Ramos (cell line): ENCODE data around the gene KRT4.
"Not testable (repeated sequence)": the region's sequence is repeated elsewhere in the genome, so short reads cannot be mapped to it uniquely, and the experiment has no call there.

Experiments
- in situ Hi-C: fragments of 300-500 bp; cut with MboI; formaldehyde crosslinking; loops from one replicate; pipeline ENCODE4 v1.14.3; 2022; ENCODE audit warnings: low sequenced_read_pairs; ENCODE audit not compliant: unreplicated experiment

The KRT4 gene

DNA sequence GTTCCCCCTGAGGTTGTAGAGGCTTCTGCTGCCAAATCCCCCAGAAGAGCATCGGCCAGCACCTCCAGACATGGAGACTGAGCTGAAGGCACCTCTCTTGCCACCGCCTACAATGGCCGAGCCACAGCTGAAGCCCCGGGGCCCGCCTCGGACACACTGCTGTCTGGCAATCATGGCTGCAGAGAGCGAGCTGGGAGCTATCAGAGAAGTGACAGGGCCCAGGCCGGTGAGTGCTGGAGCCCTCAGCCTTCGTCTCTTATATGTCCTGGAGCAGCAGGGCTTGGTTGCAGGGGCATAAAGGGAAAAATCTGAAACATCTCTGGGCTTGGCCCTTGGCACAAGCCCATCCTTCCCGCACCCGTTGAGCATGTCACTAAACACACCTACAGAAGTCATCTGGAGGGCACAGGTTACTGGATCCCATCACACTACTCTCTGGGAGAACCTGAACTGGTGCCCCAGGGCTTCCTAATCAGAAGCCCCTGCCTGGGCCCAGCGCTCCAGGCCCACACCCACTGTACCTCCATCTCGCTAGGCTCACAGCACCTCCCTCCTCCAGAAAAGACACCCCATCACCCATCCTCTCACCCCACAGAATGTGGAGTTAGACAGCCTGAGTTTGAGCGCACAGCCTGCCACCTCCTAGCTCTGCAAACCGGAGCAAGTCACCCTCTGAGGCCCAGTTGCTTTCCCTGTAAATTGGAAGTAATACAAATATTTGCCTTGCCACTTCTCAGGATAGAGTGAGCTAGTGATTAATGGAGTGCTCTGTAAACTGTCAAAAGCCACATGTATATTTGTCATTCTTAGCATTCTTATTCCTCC, at the start of gene KRT4:
Gene KRT4 (minus strand): TSS at position 232 of the 825 bp plus-strand sequence. CDS start 58 bp downstream, at position 174.
- in situ Hi-C loops: no loop called here

DNA sequence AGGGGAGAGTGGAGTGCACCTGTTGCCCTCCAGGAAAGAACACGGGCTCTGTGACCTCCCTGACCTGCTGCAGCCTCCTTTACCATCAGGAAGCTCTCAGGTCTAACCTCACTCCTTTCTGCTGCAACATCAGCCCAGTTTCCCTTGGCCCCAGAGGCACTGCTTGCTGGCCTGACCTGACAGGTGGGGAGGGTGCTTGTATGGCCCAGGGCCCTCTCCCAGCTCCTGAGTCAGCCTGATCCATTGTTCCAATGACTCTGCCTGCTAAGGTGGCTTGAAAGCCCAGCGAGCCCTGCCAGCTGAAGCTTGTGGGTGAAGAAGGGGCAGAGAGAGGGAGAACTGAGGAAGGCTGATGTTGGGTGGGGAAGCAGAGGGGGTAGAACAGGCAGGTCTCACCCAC, 48.1 kb upstream of the KRT4 start:
- in situ Hi-C loops: no loop called here

- in situ Hi-C loops: no loop called here
These were observed 47.6 kb upstream of the KRT4 start for GRCh38 chr12:52861511-52861910.

GRCh38 chr12:52860102-52860823, 46.3 kb upstream of the KRT4 start:
- in situ Hi-C loops: no loop called here

DNA sequence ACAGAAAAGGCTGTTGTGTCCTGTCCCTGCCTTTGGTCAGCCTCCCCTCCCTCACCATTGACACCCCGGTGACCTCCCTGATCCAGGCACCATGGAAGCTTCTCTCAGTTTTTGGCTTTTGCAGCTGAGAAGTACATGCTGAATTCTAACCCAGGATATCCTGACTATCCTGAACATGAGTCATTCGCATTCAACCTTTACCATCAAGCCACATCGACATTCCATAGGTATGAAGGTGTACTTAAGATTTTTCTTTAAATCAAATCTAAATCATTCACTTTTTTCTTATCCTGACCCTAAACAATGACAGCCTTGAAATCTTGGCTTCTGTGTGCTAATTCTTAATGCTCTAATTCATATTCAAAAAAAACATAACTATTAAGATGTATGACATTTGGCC, 43.6 kb upstream of the KRT4 start:
- in situ Hi-C loops: no loop called here

GRCh38 chr12:52856787-52857186, 42.9 kb upstream of the KRT4 start:
- in situ Hi-C loops: no loop called here

DNA sequence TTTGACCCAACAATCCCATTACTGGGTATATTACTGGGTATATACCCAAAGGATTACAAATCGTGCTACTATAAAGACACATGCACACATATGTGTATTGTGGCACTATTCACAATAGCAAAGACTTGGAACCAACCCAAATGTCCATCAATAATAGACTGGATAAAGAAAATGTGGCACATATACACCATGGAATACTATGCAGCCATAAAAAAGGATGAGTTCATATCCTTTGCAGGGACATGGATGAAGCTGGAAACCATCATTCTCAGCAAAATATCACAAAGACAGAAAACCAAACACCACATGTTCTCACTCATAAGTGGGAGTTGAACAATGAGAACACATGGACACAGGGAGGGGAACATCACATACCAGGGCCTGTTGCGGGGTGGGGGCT, 42.2 kb upstream of the KRT4 start:
- in situ Hi-C loops: not testable (repeated sequence)

DNA sequence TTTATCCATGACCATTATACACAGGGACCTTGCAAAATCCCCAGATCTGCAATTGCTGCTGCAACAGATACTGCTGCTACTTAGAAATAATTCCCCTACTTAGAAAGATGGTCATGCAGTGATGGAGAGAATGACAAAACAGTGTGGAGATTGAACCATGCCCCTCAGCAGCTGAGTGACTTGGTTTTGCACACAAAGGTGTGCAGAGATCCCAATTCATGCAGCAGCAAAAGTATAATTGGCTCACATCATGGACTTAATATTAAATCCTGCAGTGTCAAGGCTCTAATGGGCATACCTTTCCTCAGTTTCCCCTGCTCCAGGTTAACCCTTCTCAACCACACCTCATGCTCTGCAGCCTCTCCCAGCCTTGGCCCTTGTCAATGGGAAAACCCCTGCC, 37.9 kb upstream of the KRT4 start:
- in situ Hi-C loops: no loop called here

DNA sequence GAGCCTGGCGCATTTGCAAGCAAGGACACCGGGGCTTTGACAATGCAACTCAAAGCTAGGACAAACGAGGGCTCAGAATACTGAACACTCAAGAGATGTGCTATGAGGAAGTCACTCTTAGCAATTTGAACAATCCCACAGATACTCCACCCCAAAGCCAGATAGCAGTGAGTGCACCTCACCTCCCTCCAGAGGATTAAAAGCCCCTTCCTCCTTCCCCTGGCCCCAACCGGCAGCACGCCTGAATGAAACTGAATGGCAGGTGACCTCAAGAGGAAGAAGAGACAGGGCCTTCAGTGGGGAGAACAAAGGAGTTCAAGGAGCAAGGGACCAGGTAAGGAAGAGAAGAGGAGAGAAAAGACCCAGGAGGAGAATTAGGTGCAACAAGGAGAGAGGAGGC, 36.8 kb upstream of the KRT4 start:
- in situ Hi-C loops: no loop called here

DNA sequence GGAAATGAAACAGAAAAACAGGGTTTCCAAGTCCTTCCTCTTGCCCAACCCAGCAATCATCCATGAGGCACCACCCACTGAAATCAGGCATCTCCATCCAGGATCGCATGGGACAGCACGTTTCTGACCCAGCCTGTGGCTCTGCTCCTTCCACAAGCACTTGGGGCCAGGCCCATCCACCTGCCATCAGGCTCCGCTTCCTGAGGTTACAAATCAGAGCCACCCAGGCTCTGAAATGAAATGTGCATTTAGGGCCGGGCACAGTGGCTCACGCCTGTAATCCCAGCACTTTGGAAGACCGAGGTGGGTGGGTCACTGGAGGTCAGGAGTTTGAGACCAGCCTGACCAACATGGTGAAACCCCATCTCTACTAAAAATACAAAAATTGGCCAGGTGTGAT, 35.6 kb upstream of the KRT4 start:
- in situ Hi-C loops: no loop called here

DNA sequence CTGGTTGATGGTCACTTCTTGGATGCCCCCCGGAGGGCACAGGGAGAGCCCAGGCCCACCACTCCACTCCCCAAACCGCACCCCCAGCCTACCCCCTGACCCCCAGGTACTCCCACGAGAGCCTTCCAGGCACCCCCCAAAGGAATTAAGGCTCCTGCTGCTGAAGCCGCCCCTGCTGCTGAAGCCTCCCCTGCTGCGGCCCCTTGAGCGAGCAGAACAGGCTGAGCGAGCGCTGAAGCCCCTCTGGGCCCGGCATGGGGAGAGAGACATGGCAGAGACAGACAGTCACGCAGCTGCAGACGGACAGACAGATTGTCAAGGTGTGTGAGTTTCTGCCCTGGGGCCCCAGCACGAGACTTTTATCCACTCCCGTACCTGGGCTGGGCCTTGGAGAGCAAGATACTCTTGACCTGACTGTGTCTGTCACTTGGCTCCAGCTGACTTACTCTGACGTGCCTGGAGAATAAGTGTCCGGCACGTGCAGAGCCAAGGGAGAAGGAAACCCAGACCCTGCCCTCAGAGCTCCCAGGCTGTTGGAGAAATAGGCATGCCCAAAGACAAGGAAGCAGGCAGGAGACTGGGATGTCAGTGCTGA, 34.8 kb upstream of the KRT4 start, which contains the start of gene KRT78:
Gene KRT78 (minus strand): TSS at position 334 of the 595 bp plus-strand sequence. CDS start 64 bp downstream, at position 270.
- in situ Hi-C loops: no loop called here

GRCh38 chr12:52847335-52848102, 33.6 kb upstream of the KRT4 start:
- in situ Hi-C loops: no loop called here

GRCh38 chr12:52846356-52846970, 32.5 kb upstream of the KRT4 start:
- in situ Hi-C loops: no loop called here

GRCh38 chr12:52845946-52846345, 32.0 kb upstream of the KRT4 start:
- in situ Hi-C loops: no loop called here

GRCh38 chr12:52844386-52844785, 30.5 kb upstream of the KRT4 start:
- in situ Hi-C loops: no loop called here

DNA sequence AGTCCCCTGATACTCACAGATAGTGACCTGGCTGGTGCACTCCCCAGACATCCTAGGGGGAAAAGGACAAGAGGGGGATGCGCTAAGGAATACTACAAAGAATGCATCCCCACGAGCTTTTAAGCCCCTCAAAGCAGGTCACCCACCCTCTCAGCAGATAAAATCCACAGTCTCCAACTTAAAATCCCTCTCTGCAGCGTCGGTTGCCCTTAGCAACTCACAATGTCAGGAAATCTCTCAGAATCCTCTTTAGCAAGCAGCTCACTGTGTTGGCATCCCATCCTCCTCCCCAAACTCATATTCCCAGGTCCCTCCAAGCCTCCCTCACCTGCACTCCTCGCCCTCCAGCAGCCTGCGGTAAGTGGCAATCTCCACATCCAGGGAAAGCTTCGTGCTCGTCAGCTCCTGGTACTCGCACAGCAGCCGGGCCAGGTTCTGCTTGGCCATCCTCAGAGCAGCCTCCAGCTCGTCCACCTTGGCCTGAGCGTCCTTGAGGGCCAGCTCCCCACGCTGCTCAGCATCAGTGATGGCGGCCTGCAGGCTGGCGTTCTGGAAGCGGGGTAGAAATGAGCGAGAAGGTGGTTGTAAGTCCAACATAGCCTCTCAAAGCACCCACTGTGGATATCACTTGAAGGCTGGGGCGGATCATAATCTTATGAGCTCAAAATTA, 25.7 kb upstream of the KRT4 start:
- in situ Hi-C loops: no loop called here

DNA sequence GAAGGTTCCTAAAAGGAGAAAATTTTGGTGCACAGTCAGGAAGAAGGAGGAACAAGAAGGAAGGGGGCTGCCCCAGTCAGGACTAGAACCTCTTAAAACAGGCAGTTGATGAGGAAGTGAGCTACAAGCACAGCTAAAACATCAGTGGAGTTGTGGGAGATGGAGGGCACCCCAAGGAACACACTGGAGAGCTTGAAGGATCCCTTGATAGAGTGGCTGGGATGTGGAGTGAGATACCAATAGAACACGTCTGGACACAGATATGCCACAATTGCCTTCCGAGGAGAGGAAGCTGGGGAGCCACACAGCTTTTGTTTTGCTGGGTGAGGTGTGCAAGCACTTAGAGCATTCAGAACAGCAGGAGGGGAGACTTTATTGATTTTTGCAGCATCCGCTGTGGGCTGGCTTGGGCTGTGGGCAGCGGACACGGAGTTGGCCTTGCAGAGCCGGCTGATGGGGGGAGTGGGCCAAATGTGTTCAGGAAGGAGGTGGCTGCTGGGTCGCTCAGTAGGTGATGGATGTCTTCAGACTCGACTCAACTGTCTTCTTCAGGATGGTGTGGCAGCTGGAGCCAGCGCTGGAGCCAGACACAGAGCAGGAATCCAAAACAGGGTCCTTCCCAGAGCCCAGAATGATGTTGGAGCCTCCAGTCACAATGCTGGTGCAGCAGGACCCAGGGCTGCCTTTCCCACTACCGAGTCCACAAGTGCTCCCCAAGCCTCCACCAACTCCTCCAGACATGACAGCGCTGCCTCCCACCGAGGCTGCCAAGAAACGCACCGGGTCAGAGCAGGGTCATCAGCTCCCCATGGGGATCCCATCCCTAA, 24.9 kb upstream of the KRT4 start:
- in situ Hi-C loops: no loop called here

DNA sequence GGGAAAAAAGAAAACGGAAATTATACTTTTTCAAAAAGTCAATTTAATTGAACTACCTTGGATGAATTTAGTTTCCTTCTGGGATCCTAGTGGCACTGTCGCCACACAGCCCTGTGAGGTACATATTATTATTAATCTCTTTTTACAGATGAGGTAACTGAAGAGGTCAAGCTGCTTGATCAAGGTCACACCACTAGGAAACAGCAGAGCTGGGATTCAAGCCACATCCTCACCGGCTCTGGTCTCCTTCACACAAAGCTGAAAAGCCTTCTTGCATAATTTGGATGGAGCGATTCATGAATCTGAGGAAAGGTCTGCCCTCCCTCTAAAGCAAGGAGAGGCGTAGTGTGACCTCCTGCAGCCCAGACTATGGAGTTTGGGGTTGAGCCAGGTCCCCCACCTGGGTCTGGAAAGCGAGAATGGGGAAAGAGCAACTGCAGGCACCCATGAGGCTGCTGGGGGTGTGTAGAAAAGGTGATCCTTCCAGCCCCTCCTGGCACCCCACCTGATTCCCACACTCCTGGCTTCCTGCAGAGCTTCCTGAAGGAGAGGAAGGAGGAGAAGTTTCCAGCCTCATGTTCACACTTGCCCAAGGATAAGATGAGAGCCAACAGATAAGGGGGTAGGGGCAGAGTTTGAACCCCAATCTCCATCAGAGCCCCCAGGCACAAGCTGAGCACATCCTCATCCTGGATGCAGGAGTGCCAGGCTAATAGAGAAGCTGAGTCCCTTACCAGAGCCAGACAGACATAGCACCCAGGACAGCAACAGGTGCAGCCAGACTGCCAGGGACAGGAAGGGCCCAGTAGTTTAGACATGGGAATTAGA, 24.1 kb upstream of the KRT4 start:
- in situ Hi-C loops: no loop called here
